Measurements from ENCODE around the gene ZC3H12C. TPM values are rescaled to one million over a fixed set of nuclear protein-coding genes. Genes with fewer than 3 reads are reported as not detected.

The ZC3H12C gene
- total and polyA plus RNA-seq, 2 of the 13 experiments (the other 11 are each of a cell fraction or from before 2014, with no cell fraction given): 2.4 to 5.7 TPM

DNA sequence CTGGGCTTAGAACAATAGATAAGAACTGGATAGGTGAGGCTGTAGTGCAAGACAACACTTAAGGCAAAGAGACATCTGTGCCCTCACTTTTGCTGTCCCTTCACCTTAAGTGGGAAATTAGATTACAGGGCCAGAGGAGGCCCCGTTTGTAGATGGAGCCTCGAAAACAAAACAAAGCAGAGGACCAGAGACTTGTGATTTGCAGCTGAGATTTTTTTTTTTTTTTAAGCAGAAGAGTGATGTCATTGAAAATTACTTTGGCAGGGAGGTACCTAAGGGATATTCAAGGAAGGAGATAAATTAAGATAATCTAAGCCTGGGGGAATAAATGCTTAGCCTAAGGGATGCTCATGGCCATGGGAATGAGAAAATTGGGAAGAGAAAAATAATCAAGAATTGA, 31.4 kb downstream of the ZC3H12C start:
- CTCF ChIA-PET (ENCODE audit: low intra/inter-chr PET ratio, low total read pairs): no interaction called here
- H2AFZ ChIP-seq (ENCODE audit: low read length): no peak overlapping the region
- H3K27me3 ChIP-seq (ENCODE audit: control insufficient read depth in 1 of 2, insufficient read depth in 2 of 2, low read length in 2 of 2): no peaks in the 10 kb centered on the region; a peak in 1 of 5 replicates
- POLR2A ChIA-PET: no interaction called here
- intact Hi-C loops (cut with micrococcal nuclease; ENCODE audit: unreplicated experiment): loop anchor here (5.0 kb wide), 1 partner anchor 32 kb away; the partner anchor contains the start of gene ZC3H12C
- no peak for FAIRE-seq
- TF ChIP-seq RBM22 (optimal IDR thresholded peaks at IDR 0.05; ENCODE audit: low read length) (no peak), ZNF549 (CRISPR knock-in tag; IDR thresholded peaks at IDR 0.05) (no peak), ZFP36L1 (CRISPR knock-in tag; IDR thresholded peaks at IDR 0.05) (no peak), BRCA1 (CRISPR knock-in tag; IDR thresholded peaks at IDR 0.05) (no peak), ZNF615 (CRISPR knock-in tag; IDR thresholded peaks at IDR 0.05; ENCODE audit: borderline replicate concordance) (no peak)
- H3K4me2 ChIP-seq (ENCODE audit: low read depth, low read length): no peak overlapping the region
- BruUV-seq (replicated peaks): no TSS peak
- no peak for DNase-seq (ENCODE audit: low spot score)
- H3K4me1 ChIP-seq (ENCODE audit: insufficient read depth, low read length): peaks cover 9% of the 10 kb centered on the region
- no peak overlapping the region for H3K4me3 ChIP-seq (replicated peaks in 1 of 3; ENCODE audit: insufficient read depth in 1 of 3, low read depth in 2 of 3, low read length in 3 of 3)
- H3K9me3 ChIP-seq (ENCODE audit: low read length): no peaks in the 10 kb centered on the region
- H3K36me3 ChIP-seq (replicated peaks in 1 of 2; ENCODE audit: control insufficient read depth in 1 of 2, insufficient read depth in 2 of 2, low read length in 2 of 2): no peaks in the 10 kb centered on the region
- no peaks in the 10 kb centered on the region for H3K79me2 ChIP-seq (ENCODE audit: insufficient read depth, low read length)
- no peaks in the 10 kb centered on the region for H4K20me1 ChIP-seq (ENCODE audit: insufficient read depth, low read length)
- in situ Hi-C loops (cut with HindIII; ENCODE audit: extremely low pct_ligation_motif_present, low pct_unique_long_range_greater_than_20kb): no loop called here
- no peak overlapping the region for H3K27ac ChIP-seq (ENCODE audit: extremely low read length, insufficient read depth, low read length)
- ATAC-seq: no peak
- WGBS (ENCODE audit: low lambda C conversion rate): 100% methylated on average over 2 of the region's 2 CpGs
- no peak overlapping the region for H3K9ac ChIP-seq (ENCODE audit: insufficient read depth, low read depth, low read length)

DNA sequence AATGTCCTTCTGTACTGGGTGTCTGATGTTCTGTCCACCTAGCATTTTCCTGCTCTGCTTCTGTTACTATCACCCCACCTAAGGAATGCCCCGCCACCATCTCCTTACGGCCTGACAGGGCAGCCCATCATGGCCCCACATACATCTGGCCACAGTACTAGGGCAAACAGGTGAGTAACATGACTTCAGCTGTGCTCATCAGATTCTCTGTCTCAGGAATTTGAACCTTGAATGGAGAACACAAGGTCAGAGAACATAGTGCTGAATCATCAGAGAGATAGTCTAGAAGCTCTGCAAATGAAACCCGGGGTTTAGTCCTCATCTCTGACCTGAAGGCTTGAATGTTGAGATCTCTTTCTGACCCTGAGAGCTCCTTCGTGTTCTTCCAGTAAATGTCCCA, 32.4 kb downstream of the ZC3H12C start:
- H3K9me3 ChIP-seq (ENCODE audit: low read length): no peaks in the 10 kb centered on the region
- H3K4me1 ChIP-seq (ENCODE audit: insufficient read depth, low read length): peaks cover 9% of the 10 kb centered on the region
- no peak overlapping the region for H3K4me3 ChIP-seq (replicated peaks in 1 of 3; ENCODE audit: insufficient read depth in 1 of 3, low read depth in 2 of 3, low read length in 3 of 3)
- ChIA-PET CTCF (ENCODE audit: low intra/inter-chr PET ratio, low total read pairs) (no interaction called here), POLR2A (no interaction called here)
- DNase-seq (ENCODE audit: low spot score) (peak; percentile 44), FAIRE-seq (no peak), ATAC-seq (peak; percentile 88)
- H3K79me2 ChIP-seq (ENCODE audit: insufficient read depth, low read length): no peaks in the 10 kb centered on the region
- no peak overlapping the region for H2AFZ ChIP-seq (ENCODE audit: low read length)
- no peak overlapping the region for H3K4me2 ChIP-seq (ENCODE audit: low read depth, low read length)
- no peak overlapping the region for H3K9ac ChIP-seq (ENCODE audit: insufficient read depth, low read depth, low read length)
- no peaks in the 10 kb centered on the region for H3K36me3 ChIP-seq (replicated peaks in 1 of 2; ENCODE audit: control insufficient read depth in 1 of 2, insufficient read depth in 2 of 2, low read length in 2 of 2)
- H3K27me3 ChIP-seq (ENCODE audit: control insufficient read depth in 1 of 2, insufficient read depth in 2 of 2, low read length in 2 of 2): no peaks in the 10 kb centered on the region; a peak in 1 of 5 replicates
- H3K27ac ChIP-seq (ENCODE audit: extremely low read length, insufficient read depth, low read length): no peak overlapping the region
- intact Hi-C loops (cut with micrococcal nuclease; ENCODE audit: unreplicated experiment) (loop anchor here (5.0 kb wide), 1 partner anchor 33 kb away; the partner anchor contains the start of gene ZC3H12C), in situ Hi-C loops (cut with HindIII; ENCODE audit: extremely low pct_ligation_motif_present, low pct_unique_long_range_greater_than_20kb) (no loop called here)
- no peaks in the 10 kb centered on the region for H4K20me1 ChIP-seq (ENCODE audit: insufficient read depth, low read length)
- WGBS (ENCODE audit: low lambda C conversion rate): 72% methylated on average over 4 of the region's 4 CpGs
- no TSS peak for BruUV-seq (replicated peaks)
- TF ChIP-seq ZNF343 (CRISPR knock-in tag; IDR thresholded peaks at IDR 0.05) (no peak), RAD51 (IDR thresholded peaks at IDR 0.05; ENCODE audit: borderline replicate concordance) (no peak), ZNF567 (CRISPR knock-in tag; IDR thresholded peaks at IDR 0.05; ENCODE audit: borderline replicate concordance) (no peak), GATA4 (IDR thresholded peaks at IDR 0.05; ENCODE audit: borderline replicate concordance, low read depth) (no peak), ZNF260 (CRISPR knock-in tag; IDR thresholded peaks at IDR 0.05; ENCODE audit: borderline replicate concordance, low read depth) (no peak), MAFK (conservative IDR thresholded peaks at IDR 0.05 in 1 of 2, IDR thresholded peaks at IDR 0.05 in 1 of 2; ENCODE audit: low read length in 2 of 2) (peak; percentile 73 to 78), ZNF232 (CRISPR knock-in tag; IDR thresholded peaks at IDR 0.05; ENCODE audit: borderline replicate concordance) (no peak), ZNF724P (CRISPR knock-in tag; IDR thresholded peaks at IDR 0.05; ENCODE audit: borderline replicate concordance) (no peak), MAZ (IDR thresholded peaks at IDR 0.05; ENCODE audit: borderline replicate concordance, low read depth, low read length) (no peak), MAZ (CRISPR knock-in tag; IDR thresholded peaks at IDR 0.05; ENCODE audit: low read depth) (no peak), ZMYM4 (CRISPR knock-in tag; IDR thresholded peaks at IDR 0.05) (0 out of 2 replicates have a peak, but pooled peaks have one; percentile 21), YEATS4 (CRISPR knock-in tag; IDR thresholded peaks at IDR 0.05; ENCODE audit: borderline replicate concordance) (no peak), POLR2G (IDR thresholded peaks at IDR 0.05; ENCODE audit: low read depth, low read length) (no peak), MED1 (CRISPR knock-in tag; IDR thresholded peaks at IDR 0.05) (no peak)
- TF ChIP-seq, protein P1, sequence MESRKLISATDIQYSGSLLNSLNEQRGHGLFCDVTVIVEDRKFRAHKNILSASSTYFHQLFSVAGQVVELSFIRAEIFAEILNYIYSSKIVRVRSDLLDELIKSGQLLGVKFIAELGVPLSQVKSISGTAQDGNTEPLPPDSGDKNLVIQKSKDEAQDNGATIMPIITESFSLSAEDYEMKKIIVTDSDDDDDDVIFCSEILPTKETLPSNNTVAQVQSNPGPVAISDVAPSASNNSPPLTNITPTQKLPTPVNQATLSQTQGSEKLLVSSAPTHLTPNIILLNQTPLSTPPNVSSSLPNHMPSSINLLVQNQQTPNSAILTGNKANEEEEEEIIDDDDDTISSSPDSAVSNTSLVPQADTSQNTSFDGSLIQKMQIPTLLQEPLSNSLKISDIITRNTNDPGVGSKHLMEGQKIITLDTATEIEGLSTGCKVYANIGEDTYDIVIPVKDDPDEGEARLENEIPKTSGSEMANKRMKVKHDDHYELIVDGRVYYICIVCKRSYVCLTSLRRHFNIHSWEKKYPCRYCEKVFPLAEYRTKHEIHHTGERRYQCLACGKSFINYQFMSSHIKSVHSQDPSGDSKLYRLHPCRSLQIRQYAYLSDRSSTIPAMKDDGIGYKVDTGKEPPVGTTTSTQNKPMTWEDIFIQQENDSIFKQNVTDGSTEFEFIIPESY (CRISPR knock-in tag; IDR thresholded peaks at IDR 0.05): peak; percentile 93
